ENCODE measurements around the gene GOT1.

GRCh38 chr10:99353182-99353581 is 77.2 kb downstream of the GOT1 start:
- TF ChIP-seq POLR2AphosphoS5 (IDR thresholded peaks at IDR 0.05; ENCODE audit: borderline replicate concordance, low read depth, low read length): no peak
- TF ChIP-seq EZH2 (IDR thresholded peaks at IDR 0.05): no peak
- TF ChIP-seq FOXP2 (optimal IDR thresholded peaks at IDR 0.05; ENCODE audit: control extremely low read depth, extremely low read length, insufficient read depth): no peak

Data from SK-N-MC (cell line).